GM12878 (cell line): ENCODE data around the gene NIPSNAP3A. TPM values are rescaled to one million over a fixed set of nuclear protein-coding genes. Genes with fewer than 3 reads are reported as not detected.

ENCODE experiments used
- ASH2L ChIP-seq: fragments of 300-600, 200-600 bp; sonication (generic); IDR thresholded peaks from 2 replicates; pipeline ENCODE4 v1.6.1; 2017; ENCODE audit warnings: low read depth, mild to moderate bottlenecking, borderline replicate concordance
- ATF7 ChIP-seq: fragments of 450-650 bp; IDR thresholded peaks from 2 replicates; pipeline ENCODE4 v1.6.1; 2016; ENCODE audit warnings: low read depth, mild to moderate bottlenecking
- BACH1 ChIP-seq: fragments of 450-650 bp; IDR thresholded peaks from 2 replicates; pipeline ENCODE4 v1.6.1; 2017; ENCODE audit warnings: mild to moderate bottlenecking, borderline replicate concordance
- BHLHE40 ChIP-seq, 2 experiments: fragments of 450-650 bp in 1 of 2; IDR thresholded peaks; 2 replicates each; pipeline ENCODE4 v1.6.1; 2011 to 2017; ENCODE audit warnings: low read depth in 2 of 2, borderline replicate concordance in 1 of 2, improper control_type of control experiment in 1 of 2, low read length in 1 of 2, mild to moderate bottlenecking in 1 of 2
- BMI1 ChIP-seq: fragments of 450-650 bp; IDR thresholded peaks from 2 replicates; pipeline ENCODE4 v1.6.1; 2016; ENCODE audit warnings: mild to moderate bottlenecking, moderate library complexity, borderline replicate concordance
- CBX5 ChIP-seq: sonication (generic); IDR thresholded peaks from 2 replicates; pipeline ENCODE4 v1.6.1; 2016; ENCODE audit warnings: low read depth, moderate library complexity, mild to moderate bottlenecking, inconsistent platforms
- DPF2 ChIP-seq: fragments of 450-650 bp; IDR thresholded peaks from 2 replicates; pipeline ENCODE4 v1.6.1; 2017; ENCODE audit warnings: mild to moderate bottlenecking
- EGR1 ChIP-seq, 2 experiments: IDR thresholded peaks; 1 replicate in 1 of 2; 2 replicates in 1 of 2; pipeline ENCODE4 v1.6.1; 2011 to 2012; ENCODE audit warnings: low read depth in 2 of 2, low read length in 2 of 2, borderline replicate concordance in 1 of 2, mild to moderate bottlenecking in 1 of 2, moderate library complexity in 1 of 2
- FOXK2 ChIP-seq: fragments of 450-650 bp; IDR thresholded peaks from 2 replicates; pipeline ENCODE4 v1.6.1; 2017; ENCODE audit warnings: mild to moderate bottlenecking, moderate library complexity
- JUNB ChIP-seq: IDR thresholded peaks from 2 replicates; pipeline ENCODE4 v1.6.1; 2016; ENCODE audit warnings: antibody characterized with exemption, mild to moderate bottlenecking
- KLF5 ChIP-seq: fragments of 450-650 bp; IDR thresholded peaks from 2 replicates; pipeline ENCODE4 v1.6.1; 2014; ENCODE audit warnings: mild to moderate bottlenecking; ENCODE audit not compliant: partially characterized antibody
- MEF2B ChIP-seq: fragments of 450-650 bp; IDR thresholded peaks from 2 replicates; pipeline ENCODE4 v1.6.1; 2018; ENCODE audit warnings: mild to moderate bottlenecking, moderate library complexity; ENCODE audit not compliant: partially characterized antibody, poor library complexity, severe bottlenecking
- MXI1 ChIP-seq: fragments of 150-350 bp; IDR thresholded peaks from 2 replicates; pipeline ENCODE4 v1.6.1; 2011; ENCODE audit warnings: low read depth, mild to moderate bottlenecking, inconsistent platforms, low read length, improper control_type of control experiment
- NBN ChIP-seq: fragments of 450-650 bp; IDR thresholded peaks from 2 replicates; pipeline ENCODE4 v1.6.1; 2016
- NFYA ChIP-seq: IDR thresholded peaks from 2 replicates; pipeline ENCODE4 v1.6.1; 2011; ENCODE audit warnings: low read depth, mild to moderate bottlenecking, low read length, improper control_type of control experiment, borderline replicate concordance
- NRF1 ChIP-seq: conservative IDR thresholded peaks from 2 replicates; pipeline ENCODE4 v1.6.1; 2011; ENCODE audit warnings: mild to moderate bottlenecking, low read depth, low read length, improper control_type of control experiment
- RAD21 ChIP-seq: IDR thresholded peaks from 2 replicates; pipeline ENCODE4 v1.6.1; 2011; ENCODE audit warnings: mild to moderate bottlenecking, low read depth, low read length, moderate library complexity; ENCODE audit not compliant: insufficient read depth
- RAD51 ChIP-seq: fragments of 450-650 bp; IDR thresholded peaks from 2 replicates; pipeline ENCODE4 v1.6.1; 2016; ENCODE audit warnings: moderate library complexity, mild to moderate bottlenecking, inconsistent platforms
- RB1 ChIP-seq: fragments of 450-650 bp; formaldehyde crosslinking; IDR thresholded peaks from 2 replicates; pipeline ENCODE4 v1.6.1; 2017; ENCODE audit warnings: mild to moderate bottlenecking, borderline replicate concordance
- RELA ChIP-seq: fragments of 450-650 bp; IDR thresholded peaks from 2 replicates; pipeline ENCODE4 v1.8.0; 2014; ENCODE audit warnings: borderline replicate concordance; ENCODE audit not compliant: partially characterized antibody
- RUNX3 ChIP-seq: IDR thresholded peaks from 2 replicates; pipeline ENCODE4 v1.6.1; 2012; ENCODE audit warnings: low read length, inconsistent platforms
- SMC3 ChIP-seq: IDR thresholded peaks from 2 replicates; pipeline ENCODE4 v1.6.1; 2011; ENCODE audit warnings: low read length, improper control_type of control experiment, borderline replicate concordance
- SP1 ChIP-seq: IDR thresholded peaks from one replicate; pipeline ENCODE4 v1.6.1; 2011; ENCODE audit warnings: low read depth, low read length
- STAT1 ChIP-seq: fragments of 450-650 bp; conservative IDR thresholded peaks from 2 replicates; pipeline ENCODE4 v1.6.1; 2014; ENCODE audit warnings: antibody characterized with exemption, mild to moderate bottlenecking
- SUPT20H ChIP-seq: IDR thresholded peaks from 2 replicates; pipeline ENCODE4 v1.6.1; 2011; ENCODE audit warnings: low read depth, mild to moderate bottlenecking, low read length, moderate library complexity, borderline replicate concordance; ENCODE audit not compliant: control insufficient read depth
- ZBED1 ChIP-seq: IDR thresholded peaks from 2 replicates; pipeline ENCODE4 v1.6.1; 2016; ENCODE audit warnings: borderline replicate concordance
- polyA plus RNA-seq, 11 experiments: library from polyadenylated mRNA; depleted of rRNA in 4 of 11; unstranded in 6 of 11; stranded (reverse) in 5 of 11; fragments of >200 nt; fragmentation: Nextera tagmentation in 4 of 11; fragmentation: Illumina TruSeq in 1 of 11; extraction: Ambion mirVana in 4 of 11; extraction: Trizol in 1 of 11; gene quantifications; 1 replicate in 1 of 11; 2 replicates in 10 of 11; pipeline versions ENCODE4 v1.2.1 to v1.2.3, GENCODE V29; 2011 to 2016; ENCODE audit warnings: inconsistent platforms in 2 of 11, missing spikeins in 2 of 11, low read depth in 1 of 11
- total RNA-seq, 4 experiments: library from RNA; depleted of rRNA in 3 of 4; stranded (reverse); fragments of >200 nt in 3 of 4; fragmentation: Illumina TruSeq in 1 of 4; extraction: Trizol in 1 of 4; gene quantifications; 2 replicates each; pipeline versions ENCODE4 v1.2.1 to v1.2.3, GENCODE V29; 2013 to 2021
- TF ChIP-seq, protein P1 (sequence below): fragments of 450-650 bp; IDR thresholded peaks from 2 replicates; pipeline ENCODE4 v1.6.1; 2018; ENCODE audit warnings: mild to moderate bottlenecking, low read depth, moderate library complexity; ENCODE audit not compliant: partially characterized antibody
- TF ChIP-seq, protein P2 (sequence below): fragments of 450-650 bp; formaldehyde crosslinking; IDR thresholded peaks from 2 replicates; pipeline ENCODE4 v1.4.0; 2020; ENCODE audit warnings: mild to moderate bottlenecking, moderate library complexity

Gene NIPSNAP3A
- total and polyA plus RNA-seq, 10 of the 15 experiments (the other 5 are each of a cell fraction or from before 2014, with no cell fraction given): 19.1 to 87.2 (median 34.0) TPM

DNA sequence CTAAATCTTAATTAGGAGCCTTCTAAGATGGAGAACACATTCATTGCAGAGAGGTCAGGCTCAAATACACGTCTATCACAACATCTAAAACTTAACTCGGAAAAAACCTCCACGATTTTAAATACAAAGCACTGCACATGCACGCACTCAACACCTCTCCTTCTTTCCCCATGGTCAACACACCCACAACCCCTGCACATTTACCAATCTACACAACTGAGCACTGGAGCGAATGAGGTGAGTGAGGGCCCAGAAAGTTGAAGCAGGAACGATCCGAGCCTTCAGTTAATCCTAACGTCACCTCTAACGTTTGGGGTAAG lies 278 bp upstream of the NIPSNAP3A start (continued):
- 0 out of 2 replicates have a peak, but pooled peaks have one; percentile 5 for TF ChIP-seq CBX5
- no peak for TF ChIP-seq SMC3
- TF ChIP-seq MEF2B: no peak
- TF ChIP-seq, protein P1, sequence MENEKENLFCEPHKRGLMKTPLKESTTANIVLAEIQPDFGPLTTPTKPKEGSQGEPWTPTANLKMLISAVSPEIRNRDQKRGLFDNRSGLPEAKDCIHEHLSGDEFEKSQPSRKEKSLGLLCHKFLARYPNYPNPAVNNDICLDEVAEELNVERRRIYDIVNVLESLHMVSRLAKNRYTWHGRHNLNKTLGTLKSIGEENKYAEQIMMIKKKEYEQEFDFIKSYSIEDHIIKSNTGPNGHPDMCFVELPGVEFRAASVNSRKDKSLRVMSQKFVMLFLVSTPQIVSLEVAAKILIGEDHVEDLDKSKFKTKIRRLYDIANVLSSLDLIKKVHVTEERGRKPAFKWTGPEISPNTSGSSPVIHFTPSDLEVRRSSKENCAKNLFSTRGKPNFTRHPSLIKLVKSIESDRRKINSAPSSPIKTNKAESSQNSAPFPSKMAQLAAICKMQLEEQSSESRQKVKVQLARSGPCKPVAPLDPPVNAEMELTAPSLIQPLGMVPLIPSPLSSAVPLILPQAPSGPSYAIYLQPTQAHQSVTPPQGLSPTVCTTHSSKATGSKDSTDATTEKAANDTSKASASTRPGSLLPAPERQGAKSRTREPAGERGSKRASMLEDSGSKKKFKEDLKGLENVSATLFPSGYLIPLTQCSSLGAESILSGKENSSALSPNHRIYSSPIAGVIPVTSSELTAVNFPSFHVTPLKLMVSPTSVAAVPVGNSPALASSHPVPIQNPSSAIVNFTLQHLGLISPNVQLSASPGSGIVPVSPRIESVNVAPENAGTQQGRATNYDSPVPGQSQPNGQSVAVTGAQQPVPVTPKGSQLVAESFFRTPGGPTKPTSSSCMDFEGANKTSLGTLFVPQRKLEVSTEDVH: no peak
- no peak for TF ChIP-seq SUPT20H
- TF ChIP-seq MXI1: no peak
- TF ChIP-seq BHLHE40 (IDR thresholded peaks at IDR 0.05; ENCODE audit: borderline replicate concordance in 1 of 2, low read depth in 2 of 2, low read length in 1 of 2): no peak
- TF ChIP-seq RB1: no peak
- TF ChIP-seq ATF7: peak; percentile 51
- no peak for TF ChIP-seq NFYA
- TF ChIP-seq RELA: no peak
- TF ChIP-seq KLF5: no peak
- no peak for TF ChIP-seq RAD51
- TF ChIP-seq STAT1: no peak
- TF ChIP-seq RUNX3: peak; percentile 12; the same call in 1 of the 2 replicates
- TF ChIP-seq ZBED1: no peak
- TF ChIP-seq ASH2L: no peak
- no peak for TF ChIP-seq NRF1
- TF ChIP-seq BMI1: no peak
- no peak for TF ChIP-seq FOXK2
- no peak for TF ChIP-seq RAD21
- no peak for TF ChIP-seq SP1
- no peak for TF ChIP-seq BACH1
- TF ChIP-seq NBN: peak; percentile 56
- TF ChIP-seq, protein P2, sequence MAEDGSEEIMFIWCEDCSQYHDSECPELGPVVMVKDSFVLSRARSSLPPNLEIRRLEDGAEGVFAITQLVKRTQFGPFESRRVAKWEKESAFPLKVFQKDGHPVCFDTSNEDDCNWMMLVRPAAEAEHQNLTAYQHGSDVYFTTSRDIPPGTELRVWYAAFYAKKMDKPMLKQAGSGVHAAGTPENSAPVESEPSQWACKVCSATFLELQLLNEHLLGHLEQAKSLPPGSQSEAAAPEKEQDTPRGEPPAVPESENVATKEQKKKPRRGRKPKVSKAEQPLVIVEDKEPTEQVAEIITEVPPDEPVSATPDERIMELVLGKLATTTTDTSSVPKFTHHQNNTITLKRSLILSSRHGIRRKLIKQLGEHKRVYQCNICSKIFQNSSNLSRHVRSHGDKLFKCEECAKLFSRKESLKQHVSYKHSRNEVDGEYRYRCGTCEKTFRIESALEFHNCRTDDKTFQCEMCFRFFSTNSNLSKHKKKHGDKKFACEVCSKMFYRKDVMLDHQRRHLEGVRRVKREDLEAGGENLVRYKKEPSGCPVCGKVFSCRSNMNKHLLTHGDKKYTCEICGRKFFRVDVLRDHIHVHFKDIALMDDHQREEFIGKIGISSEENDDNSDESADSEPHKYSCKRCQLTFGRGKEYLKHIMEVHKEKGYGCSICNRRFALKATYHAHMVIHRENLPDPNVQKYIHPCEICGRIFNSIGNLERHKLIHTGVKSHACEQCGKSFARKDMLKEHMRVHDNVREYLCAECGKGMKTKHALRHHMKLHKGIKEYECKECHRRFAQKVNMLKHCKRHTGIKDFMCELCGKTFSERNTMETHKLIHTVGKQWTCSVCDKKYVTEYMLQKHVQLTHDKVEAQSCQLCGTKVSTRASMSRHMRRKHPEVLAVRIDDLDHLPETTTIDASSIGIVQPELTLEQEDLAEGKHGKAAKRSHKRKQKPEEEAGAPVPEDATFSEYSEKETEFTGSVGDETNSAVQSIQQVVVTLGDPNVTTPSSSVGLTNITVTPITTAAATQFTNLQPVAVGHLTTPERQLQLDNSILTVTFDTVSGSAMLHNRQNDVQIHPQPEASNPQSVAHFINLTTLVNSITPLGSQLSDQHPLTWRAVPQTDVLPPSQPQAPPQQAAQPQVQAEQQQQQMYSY (CRISPR knock-in tag): no peak
- TF ChIP-seq DPF2: no peak
- TF ChIP-seq EGR1 (IDR thresholded peaks at IDR 0.05; ENCODE audit: borderline replicate concordance in 1 of 2, low read depth in 2 of 2, low read length in 2 of 2): no peak
- TF ChIP-seq JUNB: no peak
